Progenitor cell of endocrine pancreas (in vitro differentiated cells): ENCODE data around the gene PARP8. TPM values are rescaled to one million over a fixed set of nuclear protein-coding genes. Genes with fewer than 3 reads are reported as not detected.

ENCODE experiments used
- DNase-seq: peaks from one replicate; pipeline ENCODE4 v3.0.0; 2021; ENCODE audit warnings: low spot score; ENCODE audit not compliant: unreplicated experiment
- H3K27ac Mint-ChIP-seq: 2 replicates; pipeline ENCODE4 v1.8.0; 2021; ENCODE audit warnings: mild to moderate bottlenecking, moderate library complexity, mixed read lengths
- H3K27me3 Mint-ChIP-seq: 2 replicates; pipeline ENCODE4 v1.8.0; 2021; ENCODE audit warnings: mixed read lengths
- H3K36me3 Mint-ChIP-seq: 2 replicates; pipeline ENCODE4 v1.8.0; 2022; ENCODE audit warnings: mixed read lengths; ENCODE audit not compliant: insufficient read depth
- H3K4me1 Mint-ChIP-seq: 2 replicates; pipeline ENCODE4 v1.8.0; 2021; ENCODE audit warnings: low read depth, mixed read lengths
- H3K4me3 Mint-ChIP-seq: 2 replicates; pipeline ENCODE4 v1.8.0; 2021; ENCODE audit warnings: low read depth, mild to moderate bottlenecking, moderate library complexity, mixed read lengths
- H3K9me3 Mint-ChIP-seq: 2 replicates; pipeline ENCODE4 v1.8.0; 2021; ENCODE audit warnings: low read depth, mixed read lengths
- CTCF ChIP-seq: fragments of 200-600 bp; sonication (generic); IDR thresholded peaks from one replicate; pipeline ENCODE4 v1.5.0; 2021; ENCODE audit warnings: antibody characterized with exemption, mild to moderate bottlenecking; ENCODE audit not compliant: unreplicated experiment
- total RNA-seq: library from RNA; stranded (reverse); gene quantifications from 2 replicates; pipeline ENCODE4 v1.2.1, GENCODE V29; 2021

The PARP8 gene
- total RNA-seq, 1 donor from 2014 or later, result 26.7 TPM

- Mint-ChIP-seq H3K36me3 (no peaks in the 10 kb centered on the region), H3K9me3 (peaks cover 2% of the 10 kb centered on the region), H3K27me3 (no peaks in the 10 kb centered on the region), H3K4me3 (no peak overlapping the region), H3K27ac (no peak overlapping the region), H3K4me1 (peaks cover 2% of the 10 kb centered on the region)
- DNase-seq, result no peak
- no peak for TF ChIP-seq CTCF
Observed at GRCh38 chr5:50702615-50703366, 36.4 kb downstream of the PARP8 start.

- no peaks in the 10 kb centered on the region for H3K9me3 Mint-ChIP-seq
- DNase-seq, result no peak
- H3K4me1 Mint-ChIP-seq, result no peaks in the 10 kb centered on the region
Observed at GRCh38 chr5:50703367-50703666, 36.9 kb downstream of the PARP8 start.

GRCh38 chr5:50704730-50705129, 38.3 kb downstream of the PARP8 start:
- Mint-ChIP-seq H3K4me3 (no peak overlapping the region), H3K27ac (no peak overlapping the region), H3K9me3 (no peaks in the 10 kb centered on the region), H3K27me3 (no peaks in the 10 kb centered on the region), H3K4me1 (no peaks in the 10 kb centered on the region), H3K36me3 (no peaks in the 10 kb centered on the region)
- DNase-seq, result no peak
- no peak for TF ChIP-seq CTCF

More at GRCh38 chr5:50703367-50703666, 36.9 kb downstream of the PARP8 start:
- no peaks in the 10 kb centered on the region for H3K36me3 Mint-ChIP-seq
- H3K27ac Mint-ChIP-seq, result no peak overlapping the region
- H3K4me3 Mint-ChIP-seq, result no peak overlapping the region
- TF ChIP-seq CTCF, result no peak
- H3K27me3 Mint-ChIP-seq, result no peaks in the 10 kb centered on the region

- DNase-seq, result no peak
- H3K27me3 Mint-ChIP-seq, result no peaks in the 10 kb centered on the region
- peaks cover 4% of the 10 kb centered on the region for H3K4me1 Mint-ChIP-seq
- H3K4me3 Mint-ChIP-seq, result no peak overlapping the region
- H3K36me3 Mint-ChIP-seq, result no peaks in the 10 kb centered on the region
- no peak for TF ChIP-seq CTCF
- no peak overlapping the region for H3K27ac Mint-ChIP-seq
- no peaks in the 10 kb centered on the region for H3K9me3 Mint-ChIP-seq
Observed at GRCh38 chr5:50709471-50709870, 43.0 kb downstream of the PARP8 start.

GRCh38 chr5:50710838-50711237, 44.4 kb downstream of the PARP8 start:
- H3K9me3 Mint-ChIP-seq, result no peaks in the 10 kb centered on the region
- peaks cover 4% of the 10 kb centered on the region for H3K4me1 Mint-ChIP-seq
- H3K27ac Mint-ChIP-seq, result no peak overlapping the region
- no peak for TF ChIP-seq CTCF
- H3K27me3 Mint-ChIP-seq, result no peaks in the 10 kb centered on the region
- no peak for DNase-seq
- no peaks in the 10 kb centered on the region for H3K36me3 Mint-ChIP-seq
- H3K4me3 Mint-ChIP-seq, result no peak overlapping the region
